Activated naive CD4-positive, alpha-beta T cell treated with Interleukin-2 at 50 U/mL for 16 hours (primary cell): ENCODE measurements around the gene IL27RA.
"Not testable (repeated sequence)": the region's sequence is repeated elsewhere in the genome, so short reads cannot be mapped to it uniquely, and the experiment has no call there.

Experiments used
- DNase-seq: peaks from one replicate; pipeline ENCODE4 v3.0.0-alpha.2; 2020

IL27RA gene

DNA sequence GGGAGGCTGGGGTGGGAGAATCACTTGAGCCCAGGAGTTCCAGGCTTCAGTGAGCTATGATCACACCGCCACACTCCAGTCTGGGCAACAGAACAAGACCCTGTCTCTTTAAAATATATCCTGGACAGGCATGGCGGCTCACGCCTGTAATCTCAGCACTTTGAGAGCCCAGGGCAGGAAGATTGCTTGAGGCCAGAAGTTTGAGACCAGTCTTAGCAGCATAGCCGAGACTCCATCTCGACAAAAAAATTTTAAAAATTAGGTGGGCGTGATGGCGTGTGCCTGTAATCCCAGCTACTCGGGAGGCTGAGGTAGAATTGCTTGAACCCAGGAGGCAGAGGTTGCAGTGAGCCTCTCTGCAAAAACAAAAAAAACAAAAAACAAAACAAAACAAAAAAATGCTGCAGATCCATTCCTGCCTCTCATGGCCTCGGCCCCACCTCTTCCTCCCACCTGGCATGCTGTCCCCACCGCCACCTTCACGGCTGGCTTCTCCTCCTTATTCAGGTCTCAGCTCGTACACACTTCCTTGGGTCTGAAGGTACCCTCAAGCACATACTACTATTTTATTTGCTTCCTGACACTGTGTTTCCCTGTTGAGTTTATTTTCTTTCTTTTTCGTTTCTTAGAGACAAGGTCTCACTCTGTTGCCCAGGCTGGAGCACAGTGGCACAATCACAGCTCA is 30.7 kb upstream of the IL27RA start:
- no peak for DNase-seq

DNA sequence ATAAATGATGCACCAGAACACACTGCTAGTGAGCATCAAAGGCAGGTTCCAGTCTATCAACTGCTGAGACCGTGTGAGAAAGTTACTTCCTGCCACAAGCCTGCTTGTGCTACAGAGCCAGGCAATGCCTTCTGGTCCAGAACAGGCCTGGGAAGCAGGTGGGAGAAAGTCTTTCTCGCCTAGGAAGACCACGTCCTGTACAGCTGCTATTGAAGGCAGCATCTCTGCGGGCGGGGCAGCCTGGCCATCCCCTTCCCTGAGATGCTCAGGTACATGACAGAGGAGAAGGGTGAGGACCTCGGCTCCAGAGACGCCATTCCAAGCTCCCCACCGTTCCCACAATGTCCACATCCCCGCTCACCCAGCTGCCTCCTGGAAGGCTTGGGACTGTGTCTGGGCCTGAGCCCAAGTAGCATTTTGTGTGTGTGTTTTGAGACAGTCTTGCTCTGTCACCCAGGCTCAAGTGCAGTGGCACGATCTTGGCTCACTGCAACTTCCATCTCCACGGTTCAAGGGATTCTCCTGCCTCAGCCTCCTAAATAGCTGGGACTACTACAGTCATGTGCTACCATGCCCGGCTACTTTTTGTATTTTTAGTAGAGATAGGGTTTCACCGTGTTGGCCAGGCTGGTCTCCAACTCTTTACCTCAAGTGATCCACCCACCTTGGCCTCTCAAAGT is 28.9 kb upstream of the IL27RA start:
- peak; percentile 22 for DNase-seq

DNA sequence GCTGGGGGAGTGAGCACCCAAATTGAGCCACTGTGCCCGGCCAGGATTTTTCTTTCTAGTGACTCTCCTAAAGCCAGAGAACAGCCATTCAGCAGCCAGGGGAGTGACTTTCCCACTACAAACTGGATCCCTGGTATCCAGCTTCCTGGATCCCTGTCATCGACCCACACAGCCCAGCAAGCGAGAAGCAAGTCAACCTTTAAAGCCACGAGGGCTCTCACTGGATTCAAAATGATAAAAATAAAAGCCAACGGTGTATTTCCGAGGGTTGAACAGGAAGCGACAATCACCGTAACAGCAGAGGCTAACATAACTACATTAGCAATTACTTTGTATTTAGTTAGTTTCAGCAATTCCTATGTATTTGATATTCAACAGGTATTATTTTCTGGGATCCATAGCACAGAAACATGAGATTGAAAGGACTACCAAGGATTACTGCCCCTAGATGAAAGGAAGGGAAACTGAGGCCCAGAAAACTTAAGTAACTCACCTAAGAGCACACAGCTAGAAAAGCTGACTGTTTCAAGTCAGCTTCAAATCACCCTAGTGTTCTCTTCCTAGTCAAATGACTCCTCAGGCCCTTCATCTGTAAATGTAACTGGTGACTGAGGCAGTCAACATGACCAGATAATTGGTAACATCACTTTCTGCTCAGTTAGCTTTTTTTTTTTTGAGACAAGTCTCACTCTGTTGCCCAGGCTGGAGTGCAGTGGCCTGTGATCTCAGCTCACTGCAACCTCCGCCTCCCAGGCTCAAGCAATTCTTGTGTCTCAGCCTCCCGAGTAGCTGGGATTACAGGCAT is 28.1 kb upstream of the IL27RA start:
- no peak for DNase-seq

DNA sequence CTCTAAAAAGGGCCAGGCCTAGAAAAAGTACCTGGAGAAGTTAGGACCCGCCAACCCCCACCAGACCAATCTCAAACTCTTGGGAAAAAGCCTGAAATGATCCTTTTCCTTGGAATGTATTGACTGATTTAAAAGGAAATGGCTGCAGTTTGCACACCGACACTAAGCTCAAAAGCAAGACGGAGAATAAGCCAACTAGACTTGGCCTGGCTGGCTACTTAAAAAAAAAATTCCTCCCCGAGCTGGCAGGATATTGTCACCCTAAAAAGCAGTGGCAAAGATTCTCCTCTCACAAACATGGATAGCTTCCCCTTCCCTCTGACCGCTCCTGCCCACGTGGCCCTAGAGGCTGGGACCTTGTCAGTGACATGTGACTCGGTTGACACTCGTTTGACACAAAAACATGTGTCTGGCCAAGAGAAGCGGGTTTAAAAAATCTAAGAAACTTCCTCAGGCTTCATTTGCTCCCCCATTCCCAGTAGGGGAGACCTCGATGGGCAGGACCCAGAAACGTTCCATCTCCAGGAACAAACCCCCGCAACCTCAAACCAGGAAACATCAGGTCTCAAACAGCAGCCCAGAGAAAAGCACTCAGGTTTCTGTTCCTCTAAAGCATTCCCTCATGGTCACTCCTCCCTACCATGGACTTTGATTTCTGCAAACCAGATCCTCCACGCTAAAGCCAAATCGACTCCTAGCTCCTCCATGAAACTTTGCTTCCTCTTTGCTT is 26.8 kb upstream of the IL27RA start:
- no peak for DNase-seq

DNA sequence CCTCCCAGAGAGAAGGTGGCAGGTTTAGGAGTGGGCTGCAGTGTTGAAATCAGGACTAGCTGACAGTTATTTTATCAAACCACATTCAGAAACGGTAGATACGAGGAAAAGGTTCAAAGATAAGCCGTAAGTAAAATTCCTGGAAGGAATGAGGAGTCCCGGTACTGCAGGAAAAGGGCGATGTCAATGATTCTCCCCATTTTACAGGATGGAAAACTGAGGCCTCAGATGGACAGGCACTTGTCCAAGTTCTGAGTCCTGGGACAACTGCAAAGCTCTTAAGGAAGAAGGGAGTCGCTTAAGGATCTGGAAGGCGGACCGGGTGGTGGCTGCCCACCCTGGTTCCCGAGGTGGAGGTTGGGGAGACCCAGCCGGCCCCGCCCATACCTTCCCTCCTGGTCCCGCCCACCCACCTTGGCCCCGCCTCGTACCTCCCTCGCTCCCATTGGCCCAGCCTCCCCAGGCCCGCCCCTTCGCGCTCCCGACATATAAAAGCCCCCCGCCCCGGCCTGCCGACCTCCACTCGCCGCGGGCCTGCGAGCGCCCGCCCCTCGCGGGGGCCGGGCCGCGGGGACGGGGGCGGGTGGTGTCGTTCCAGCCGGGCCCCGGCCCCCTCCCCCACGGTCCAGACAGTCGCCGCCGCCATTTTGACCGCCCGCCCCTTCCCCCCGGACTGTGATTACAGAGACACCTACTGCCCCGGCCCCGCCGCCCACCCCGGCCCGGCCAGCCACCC is 26.0 kb upstream of the IL27RA start:
- peak; percentile 89 for DNase-seq

DNA sequence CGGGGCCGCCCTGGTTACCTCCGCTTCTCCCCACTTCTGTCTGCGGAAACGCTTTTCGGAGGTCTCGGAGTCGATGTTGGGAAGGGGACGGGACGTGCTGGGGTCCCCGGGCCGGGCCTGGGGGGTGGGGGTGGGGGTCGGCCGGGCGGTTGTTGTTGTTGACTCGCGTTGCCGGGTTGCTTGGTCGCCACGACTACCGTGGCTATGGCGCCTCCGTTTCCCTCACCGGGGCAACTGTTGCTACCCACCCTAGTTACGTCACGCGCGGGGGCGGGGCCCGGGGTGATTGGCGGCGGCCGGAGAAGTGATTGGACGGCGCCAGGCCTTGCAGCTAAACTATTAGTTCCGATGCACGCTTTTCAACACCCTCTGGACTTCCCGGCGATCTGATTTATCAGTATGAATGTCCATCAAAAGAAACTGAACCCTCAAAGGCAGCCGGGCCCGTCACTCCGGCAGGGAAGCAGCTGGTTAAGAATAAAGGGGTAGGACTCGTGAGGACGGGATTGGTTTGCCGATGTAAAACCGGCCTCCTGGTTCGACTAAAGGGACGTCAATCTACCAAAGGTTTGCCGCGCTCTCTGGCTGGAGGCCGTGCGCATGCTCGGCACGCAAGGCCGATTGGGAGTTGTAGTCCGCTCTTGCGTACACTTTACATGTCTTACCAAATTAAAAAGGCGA is 25.3 kb upstream of the IL27RA start, which contains the start of gene RFX1:
TSS of gene RFX1 (minus strand) at position 236 of the 681 bp plus-strand sequence. CDS start 12,477 bp downstream, outside the sequence.
- DNase-seq, result peak; percentile 100

DNA sequence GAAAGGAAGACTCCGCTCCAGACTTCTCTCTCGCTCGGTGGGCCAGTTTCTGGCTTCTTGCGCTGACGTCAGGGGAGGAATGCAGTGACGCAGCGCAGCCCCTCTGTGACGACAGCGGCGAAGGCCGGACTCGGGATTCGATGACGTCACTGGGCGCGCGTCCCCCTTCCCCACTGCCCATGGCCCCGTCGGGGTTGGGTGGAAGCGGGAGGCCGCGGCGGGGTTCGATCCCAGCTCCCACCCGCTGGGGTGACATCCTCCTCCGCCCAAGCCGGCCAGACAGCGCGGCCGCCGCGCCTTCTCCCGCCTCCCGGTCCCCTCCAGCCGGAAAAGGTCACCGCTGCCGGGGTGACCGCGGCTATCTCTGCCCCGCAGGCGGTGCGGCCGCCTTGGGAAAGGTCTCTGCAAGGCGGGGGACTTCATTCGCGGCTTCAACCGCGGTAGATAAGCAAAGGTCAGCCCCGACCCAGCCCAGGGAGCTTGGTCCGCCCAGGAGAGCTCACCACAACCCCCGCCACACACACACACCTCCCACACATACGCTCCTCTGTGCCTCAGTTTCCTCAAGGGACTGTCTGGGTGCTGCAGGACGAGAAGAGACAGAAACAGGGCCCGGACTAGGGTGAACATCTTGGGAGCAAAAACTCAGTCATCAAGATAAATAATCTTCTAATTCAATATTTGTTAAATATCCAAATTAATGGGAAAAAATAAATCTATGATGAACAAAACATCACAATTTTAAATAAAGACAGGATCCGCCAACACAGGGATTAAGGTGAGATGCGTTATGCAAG is 24.6 kb upstream of the IL27RA start:
- DNase-seq, result no peak

DNA sequence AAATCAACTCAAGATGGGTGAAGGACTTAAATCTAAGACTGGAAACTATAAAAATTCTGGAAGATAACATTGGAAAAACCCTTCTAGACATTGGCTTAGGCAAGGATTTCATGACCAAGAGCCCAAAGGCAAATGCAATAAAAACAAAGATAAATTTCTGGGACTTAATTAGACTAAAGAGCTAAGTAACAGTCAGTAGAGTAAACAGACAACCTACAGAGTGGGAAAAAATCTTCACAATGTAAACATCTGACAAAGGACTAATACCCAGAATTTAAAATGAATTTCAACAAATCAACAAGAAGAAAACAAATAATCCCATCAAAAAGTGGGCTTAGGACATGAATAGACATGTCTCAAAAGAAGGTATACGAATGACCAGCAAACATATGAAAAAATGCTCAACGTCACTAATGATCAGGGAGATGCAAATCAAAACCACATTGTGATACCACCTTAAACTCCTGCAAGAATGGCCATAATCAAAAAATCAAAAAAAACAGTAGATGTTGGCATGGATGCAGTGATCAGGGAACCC is 19.1 kb upstream of the IL27RA start:
- no peak for DNase-seq

DNA sequence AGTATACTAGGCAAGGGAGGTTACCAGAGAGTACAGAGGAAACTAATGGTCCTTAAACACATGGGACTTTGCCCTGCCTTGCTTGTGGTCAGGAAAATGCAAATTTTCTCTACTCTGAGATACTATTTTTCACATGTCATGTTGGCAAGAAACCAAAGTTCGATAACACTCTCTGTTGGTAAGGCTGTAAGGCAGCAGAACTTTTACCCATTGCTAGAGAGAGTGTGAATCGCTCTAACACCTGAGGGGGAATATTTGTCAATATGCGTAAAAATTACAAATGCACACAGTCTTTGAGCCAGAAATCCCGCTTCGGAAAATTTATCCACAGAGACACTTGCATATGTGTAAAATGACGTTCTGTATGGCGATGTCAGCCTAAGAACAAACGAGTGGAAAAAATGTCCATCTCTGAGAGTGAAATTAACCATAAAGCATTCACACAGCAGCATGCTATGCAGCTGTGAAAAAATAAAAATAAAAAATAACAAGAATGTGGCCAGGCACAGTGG is 16.0 kb upstream of the IL27RA start:
- no peak for DNase-seq

DNA sequence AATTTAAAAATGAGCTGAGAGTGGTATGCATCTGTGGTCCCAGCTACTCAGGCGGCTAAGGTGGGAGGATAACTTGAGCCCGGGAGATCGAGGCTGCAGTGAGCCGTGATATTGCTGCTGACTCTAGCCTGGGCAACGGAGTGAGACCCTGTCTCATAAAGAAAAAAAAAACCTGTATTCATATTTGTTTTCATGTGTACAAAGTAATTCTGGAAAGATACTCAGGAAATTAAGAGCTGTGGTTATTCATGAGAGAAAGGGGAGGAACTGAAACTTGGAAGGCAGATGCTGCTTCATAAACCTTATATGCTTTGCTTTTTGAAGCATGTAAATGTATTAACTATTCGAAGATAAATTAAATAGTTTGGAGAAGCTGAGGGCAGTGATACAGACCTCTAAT is 12.5 kb upstream of the IL27RA start:
- DNase-seq, result no peak

DNA sequence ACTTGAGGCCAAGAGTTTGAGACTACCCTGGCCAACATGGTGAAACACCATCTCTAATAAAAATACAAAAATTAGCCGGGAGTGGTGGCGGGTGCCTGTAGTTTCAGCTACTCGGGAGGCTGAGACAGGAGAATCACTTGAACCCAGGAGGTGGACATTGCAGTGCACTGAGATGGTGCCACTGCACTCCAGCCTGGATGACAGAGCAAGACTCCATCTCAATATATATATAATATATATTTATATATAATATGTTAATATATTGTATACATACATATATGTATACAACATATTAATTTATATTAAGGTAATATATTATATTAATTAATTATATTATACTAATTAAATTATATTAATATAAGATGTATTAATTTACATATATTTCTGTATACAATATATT is 11.8 kb upstream of the IL27RA start:
- not testable (repeated sequence) for DNase-seq

DNA sequence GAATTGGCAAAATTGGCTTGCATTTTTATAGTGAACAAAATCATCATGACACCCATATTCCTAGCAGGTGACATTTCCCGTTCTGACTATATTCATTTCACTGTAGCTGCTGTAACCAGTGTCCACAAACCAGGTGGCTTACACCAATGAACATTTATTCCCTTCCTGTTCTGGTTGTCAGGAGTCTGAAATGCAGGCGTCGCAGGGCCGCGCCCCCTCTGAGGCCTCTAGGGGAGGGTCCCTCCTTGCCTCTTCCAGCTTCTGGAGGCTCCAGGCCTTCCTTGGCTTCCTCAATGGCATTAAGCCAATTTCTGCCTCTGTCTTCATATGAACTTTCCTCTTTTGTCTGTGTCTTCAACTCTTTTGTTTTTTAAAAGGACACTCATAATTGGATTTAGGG is 10.1 kb upstream of the IL27RA start:
- no peak for DNase-seq

DNA sequence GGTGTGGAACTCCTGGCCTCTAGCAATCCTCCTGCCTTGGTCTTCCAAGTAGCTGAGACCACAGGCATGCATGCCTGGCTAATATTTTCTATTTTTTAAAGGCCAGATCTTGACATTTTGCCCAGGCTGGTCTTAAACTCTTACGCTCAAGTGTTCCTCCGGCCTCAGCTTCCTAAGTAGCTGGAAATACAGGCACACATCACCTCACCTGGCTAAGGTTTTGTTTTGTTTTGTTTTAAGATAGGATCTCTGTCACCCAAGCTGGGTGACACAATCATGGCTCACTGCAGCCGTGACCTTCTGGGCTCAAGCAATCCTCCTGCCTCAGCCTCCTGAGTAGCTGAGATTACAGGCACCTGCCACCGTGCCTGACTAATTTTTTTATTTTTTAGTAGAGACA is 9.1 kb upstream of the IL27RA start:
- no peak for DNase-seq

DNA sequence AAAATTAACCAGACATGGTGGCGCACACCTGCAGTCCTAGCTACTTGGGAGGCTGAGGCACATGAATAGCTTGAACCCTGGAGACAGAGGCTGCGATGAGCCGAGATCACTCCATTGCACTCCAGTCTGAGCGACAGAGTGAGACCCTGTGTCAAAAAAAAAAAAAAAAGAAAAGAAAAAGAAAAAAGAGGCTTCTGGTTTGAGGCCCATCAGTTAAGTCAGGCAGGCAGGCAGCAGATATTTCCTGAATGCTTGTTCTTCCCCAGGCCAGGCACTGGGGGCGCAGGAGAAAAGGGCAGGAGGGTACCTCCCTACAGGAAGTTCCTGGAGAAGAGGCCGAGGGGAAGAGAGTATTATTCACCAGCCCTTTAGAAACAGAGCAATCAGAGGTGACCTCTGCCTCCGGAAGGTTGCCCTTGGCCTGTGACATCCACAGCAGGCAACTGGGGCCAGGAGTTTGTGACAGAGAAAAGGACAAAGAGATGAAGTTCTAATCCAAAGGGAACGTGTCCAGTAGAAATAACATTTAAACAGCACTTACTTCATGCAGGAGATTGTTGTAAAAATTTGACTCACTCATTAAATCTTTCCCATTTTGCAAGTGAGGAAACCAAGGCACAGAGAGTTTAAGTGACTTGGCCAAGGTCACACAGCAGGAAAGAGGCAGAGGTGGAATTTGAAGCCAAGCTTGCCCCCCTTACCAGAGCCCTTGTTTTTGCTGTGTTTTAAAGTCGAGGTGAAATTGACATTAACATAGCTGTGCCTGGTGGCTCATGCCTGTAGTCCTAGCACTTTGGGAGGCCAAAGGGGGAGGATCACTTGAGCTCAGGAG is 7.9 kb upstream of the IL27RA start:
- DNase-seq, result no peak

DNA sequence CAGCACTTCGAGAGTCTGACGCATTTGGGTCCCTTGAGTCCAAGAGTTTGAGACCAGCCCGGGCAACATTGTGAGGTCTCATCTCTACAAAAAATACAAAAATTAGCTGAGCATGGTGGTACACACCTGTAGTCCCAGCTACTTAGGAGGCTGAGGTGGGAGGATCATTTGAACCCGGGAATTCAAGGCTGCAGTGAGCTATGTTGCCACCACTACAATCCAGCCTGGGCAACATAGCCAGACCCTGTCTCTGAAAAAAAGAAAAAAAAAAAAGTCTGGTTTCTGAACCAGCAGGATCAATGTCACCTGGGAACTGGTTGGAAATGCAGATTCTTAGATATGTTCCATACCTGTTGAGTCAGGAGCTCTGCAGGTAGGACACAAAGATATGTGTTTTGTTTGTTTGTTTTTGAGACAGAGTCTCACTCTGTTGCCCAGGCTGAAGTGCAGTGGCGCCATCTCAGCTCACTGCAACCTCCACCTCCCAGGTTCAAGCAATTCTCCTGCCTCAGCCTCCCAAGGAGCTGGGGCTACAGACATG is 4.8 kb upstream of the IL27RA start:
- DNase-seq, result not testable (repeated sequence)

DNA sequence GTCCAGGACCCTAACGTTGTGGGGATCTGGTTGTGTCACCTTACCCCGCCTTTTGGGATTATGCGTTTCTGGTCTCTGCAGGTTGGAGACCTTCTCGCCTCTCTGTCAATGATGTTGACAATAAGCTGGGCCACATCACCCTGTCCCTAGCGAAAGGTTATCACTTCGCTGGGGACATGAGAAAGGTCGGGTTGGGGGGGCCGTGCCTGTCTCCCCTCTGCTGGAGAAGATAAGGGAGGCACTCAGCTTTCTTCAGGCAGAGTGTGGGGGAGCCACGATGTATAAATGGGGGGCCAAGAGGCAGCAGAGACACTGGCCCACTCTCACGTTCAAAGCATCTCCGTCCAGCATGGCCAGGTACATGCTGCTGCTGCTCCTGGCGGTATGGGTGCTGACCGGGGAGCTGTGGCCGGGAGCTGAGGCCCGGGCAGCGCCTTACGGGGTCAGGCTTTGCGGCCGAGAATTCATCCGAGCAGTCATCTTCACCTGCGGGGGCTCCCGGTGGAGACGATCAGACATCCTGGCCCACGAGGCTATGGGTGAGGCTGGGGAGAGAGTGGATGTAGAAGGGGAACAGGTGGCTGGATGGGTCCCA is 3.6 kb upstream of the IL27RA start, which contains the start of gene RLN3:
TSS of gene RLN3 (plus strand) at position 293 of the 595 bp plus-strand sequence. CDS start at position 350, 57 bp downstream.
- DNase-seq, result no peak

DNA sequence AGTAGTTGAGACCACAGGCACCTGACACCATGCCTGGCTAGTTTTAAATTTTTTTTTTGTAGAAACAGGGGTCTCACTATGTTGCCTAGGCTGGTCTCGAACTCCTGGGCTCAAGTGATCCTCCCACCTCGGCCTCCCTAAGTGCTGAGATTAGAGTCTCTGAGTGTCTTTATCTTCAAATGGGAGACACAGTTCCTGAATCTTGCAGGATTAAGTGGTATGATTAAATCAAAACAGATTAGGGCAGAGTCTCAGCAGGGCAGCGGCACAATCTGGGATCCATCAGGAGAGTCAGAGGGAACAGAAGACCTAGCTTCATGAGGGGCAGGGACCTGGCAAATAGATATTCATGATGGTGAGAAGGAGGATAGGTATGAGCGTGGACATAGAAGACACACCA is 2.7 kb upstream of the IL27RA start:
- DNase-seq, result no peak

DNA sequence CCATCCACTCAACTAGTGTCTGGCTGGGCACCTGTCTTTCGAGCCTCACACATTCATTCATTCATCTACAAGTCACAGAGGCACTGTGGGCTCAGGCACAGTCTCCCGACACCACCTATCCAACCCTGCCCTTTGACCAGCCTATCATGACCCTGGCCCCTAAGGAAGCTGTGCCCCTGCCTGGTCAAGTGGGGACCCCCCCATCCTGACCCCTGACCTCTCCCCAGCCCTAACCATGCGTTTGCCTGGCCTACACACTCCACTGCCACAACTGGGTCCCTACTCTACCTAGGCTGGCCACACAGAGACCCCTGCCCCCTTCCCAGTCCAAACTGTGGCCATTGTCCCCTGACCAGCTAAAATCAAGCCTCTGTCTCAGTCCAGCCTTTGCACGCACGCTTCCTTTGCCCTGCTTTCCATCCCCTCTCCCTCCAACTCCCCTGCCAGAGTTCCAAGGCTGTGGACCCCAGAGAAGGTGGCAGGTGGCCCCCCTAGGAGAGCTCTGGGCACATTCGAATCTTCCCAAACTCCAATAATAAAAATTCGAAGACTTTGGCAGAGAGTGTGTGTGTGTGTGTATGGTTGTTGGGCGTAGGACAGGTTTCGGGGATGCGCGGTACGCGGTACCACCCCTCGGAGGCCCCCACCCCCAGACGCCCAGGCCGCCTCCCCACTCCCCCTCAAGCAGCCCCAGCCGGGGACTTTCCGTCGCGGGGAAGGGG is 404 bp upstream of the IL27RA start:
- DNase-seq, result no peak
